PC-9 (cell line): ENCODE measurements around the gene HEXA. TPM values are rescaled to one million over a fixed set of nuclear protein-coding genes. Genes with fewer than 3 reads are reported as not detected.

Experiments
- BruUV-seq: library from RNA; stranded (reverse); fragments of 400-500 nt; replicated peaks from 2 replicates; lab custom pipeline; 2021; lab: Mats Ljungman, UMichigan
- CTCF ChIA-PET: fragments of 300-600 bp; sonication (Branson Sonifier 250); formaldehyde crosslinking; loops from one replicate; lab custom pipeline; 2022; ENCODE audit warnings: antibody characterized with exemption; lab: Charles Lee
- POLR2A ChIA-PET: fragments of 300-600 bp; sonication (Branson Sonifier 250); formaldehyde crosslinking; loops from one replicate; lab custom pipeline; 2022; ENCODE audit warnings: antibody characterized with exemption; ENCODE audit not compliant: unreplicated experiment; lab: Charles Lee
- DNase-seq, 2 experiments: peaks; one replicate each; pipeline versions ENCODE4 v3.0.0 to v3.0.0-alpha.2; 2015 to 2022; ENCODE audit warnings: mixed read lengths in 1 of 2
- H2AFZ ChIP-seq: fragments of 200-600 bp; sonication (generic); 2 replicates; pipeline ENCODE4 v1.8.1; 2017; ENCODE audit warnings: antibody characterized with exemption
- H3F3A ChIP-seq: fragments of 200-600 bp; sonication (generic); 2 replicates; pipeline ENCODE4 v1.8.1; 2017; ENCODE audit warnings: antibody characterized with exemption, mild to moderate bottlenecking, low read depth; ENCODE audit not compliant: insufficient read depth
- H3K27ac ChIP-seq: fragments of 200-600 bp; sonication (generic); 2 replicates; pipeline ENCODE4 v1.6.1; 2016; ENCODE audit warnings: mixed run types
- H3K27me3 ChIP-seq: fragments of 200-600 bp; sonication (generic); 2 replicates; pipeline ENCODE4 v1.6.1; 2016; ENCODE audit warnings: low read depth, mixed run types; ENCODE audit not compliant: insufficient read depth
- H3K36me3 ChIP-seq: fragments of 200-600 bp; sonication (generic); 2 replicates; pipeline ENCODE4 v1.6.1; 2016; ENCODE audit warnings: low read depth, mixed run types
- H3K4me1 ChIP-seq: fragments of 200-600 bp; sonication (generic); replicated peaks from 2 replicates; pipeline ENCODE4 v1.6.1; 2016; ENCODE audit warnings: mixed run types; ENCODE audit not compliant: insufficient read depth
- H3K4me2 ChIP-seq: fragments of 200-600 bp; sonication (generic); 2 replicates; pipeline ENCODE4 v1.6.1; 2017; ENCODE audit warnings: mixed run types
- H3K4me3 ChIP-seq: fragments of 200-600 bp; sonication (generic); 2 replicates; pipeline ENCODE4 v1.6.1; 2016; ENCODE audit warnings: mixed run types
- H3K79me2 ChIP-seq: fragments of 200-600 bp; sonication (generic); 2 replicates; pipeline ENCODE4 v1.6.1; 2017; ENCODE audit warnings: low read depth, mixed run types
- H3K9me2 ChIP-seq: fragments of 200-600 bp; sonication (generic); 2 replicates; pipeline ENCODE4 v1.8.1; 2017; ENCODE audit warnings: mild to moderate bottlenecking; ENCODE audit not compliant: insufficient read depth
- H3K9me3 ChIP-seq: fragments of 200-600 bp; sonication (generic); 2 replicates; pipeline ENCODE4 v1.8.1; 2016; ENCODE audit warnings: low read depth; ENCODE audit not compliant: insufficient read depth
- H4K20me1 ChIP-seq: fragments of 200-600 bp; sonication (generic); 2 replicates; pipeline ENCODE4 v1.8.1; 2017; ENCODE audit not compliant: insufficient read depth
- CTCF ChIP-seq: fragments of 200-600 bp; sonication (generic); conservative IDR thresholded peaks from 2 replicates; pipeline ENCODE4 v1.6.1; 2017; ENCODE audit warnings: mixed run types, antibody characterized with exemption, mild to moderate bottlenecking, moderate library complexity
- EZH2 ChIP-seq: fragments of 200-600 bp; sonication (generic); IDR thresholded peaks from 2 replicates; pipeline ENCODE4 v1.8.0; 2017; ENCODE audit warnings: antibody characterized with exemption, low read depth
- intact Hi-C: fragments of 100-400 bp; cut with micrococcal nuclease; formaldehyde crosslinking; loops from one replicate; pipeline ENCODE4 v1.10.0; 2022; ENCODE audit not compliant: unreplicated experiment
- total RNA-seq: library from RNA; stranded (reverse); gene quantifications from 2 replicates; pipeline ENCODE4 v1.2.3, GENCODE V29; 2021

HEXA gene
- total RNA-seq, 1 experiment from 2014 or later, result 129 TPM

GRCh38 chr15:72389231-72389630 lies 13.4 kb upstream of the HEXA start:
- Histone ChIP-seq H3K4me2 (no peak overlapping the region), H3K27ac (no peak overlapping the region), H3K4me1 (no peaks in the 10 kb centered on the region), H3F3A (no peaks in the 10 kb centered on the region), H3K27me3 (peaks cover 64% of the 10 kb centered on the region), H3K9me2 (no peaks in the 10 kb centered on the region), H3K36me3 (no peaks in the 10 kb centered on the region), H3K9me3 (no peaks in the 10 kb centered on the region), H3K4me3 (no peak overlapping the region), H3K79me2 (no peaks in the 10 kb centered on the region), H2AFZ (no peak overlapping the region), H4K20me1 (no peaks in the 10 kb centered on the region)
- TF ChIP-seq EZH2 (no peak), CTCF (no peak)
- ChIA-PET POLR2A (no interaction called here), CTCF (no interaction called here)
- intact Hi-C loops, result no loop called here
- no peak for DNase-seq
- no TSS peak for BruUV-seq

GRCh38 chr15:72387741-72388140 lies 11.9 kb upstream of the HEXA start:
- ChIA-PET POLR2A (no interaction called here), CTCF (no interaction called here)
- no peaks in the 10 kb centered on the region for H3K9me3 ChIP-seq
- H3K79me2 ChIP-seq, result no peaks in the 10 kb centered on the region
- peaks cover 66% of the 10 kb centered on the region for H3K27me3 ChIP-seq
- TF ChIP-seq CTCF (no peak), EZH2 (no peak)
- no TSS peak for BruUV-seq
- no peaks in the 10 kb centered on the region for H4K20me1 ChIP-seq
- H3F3A ChIP-seq, result no peaks in the 10 kb centered on the region
- H3K4me2 ChIP-seq, result no peak overlapping the region
- no peak overlapping the region for H2AFZ ChIP-seq
- H3K9me2 ChIP-seq, result no peaks in the 10 kb centered on the region
- no peak for DNase-seq
- H3K27ac ChIP-seq, result no peak overlapping the region
- no peaks in the 10 kb centered on the region for H3K36me3 ChIP-seq
- intact Hi-C loops, result no loop called here
- H3K4me3 ChIP-seq, result no peak overlapping the region
- no peaks in the 10 kb centered on the region for H3K4me1 ChIP-seq

- intact Hi-C loops, result no loop called here
- Histone ChIP-seq H3K4me1 (no peaks in the 10 kb centered on the region), H3K9me2 (no peaks in the 10 kb centered on the region), H2AFZ (no peak overlapping the region), H3K4me3 (no peak overlapping the region), H3K36me3 (no peaks in the 10 kb centered on the region), H3K9me3 (no peaks in the 10 kb centered on the region), H3K79me2 (no peaks in the 10 kb centered on the region), H3K4me2 (no peak overlapping the region), H3K27ac (no peak overlapping the region), H4K20me1 (no peaks in the 10 kb centered on the region), H3F3A (no peaks in the 10 kb centered on the region; the same call in 1 of the 2 replicates), H3K27me3 (peaks cover 32% of the 10 kb centered on the region)
- no peak for DNase-seq
- TF ChIP-seq EZH2 (no peak), CTCF (no peak)
- BruUV-seq, result no TSS peak
- ChIA-PET POLR2A (no interaction called here), CTCF (no interaction called here)
Observed at GRCh38 chr15:72382146-72382545, 6.3 kb upstream of the HEXA start.
